Left lung (tissue), 10 donors: ENCODE measurements around the gene WDR90. TPM values are rescaled to one million over a fixed set of nuclear protein-coding genes. Genes with fewer than 3 reads are reported as not detected.

ENCODE experiments used
- ATAC-seq: fragments of 200-7000 bp; cut with Tn5 transposase; one replicate; pipeline ENCODE4 v1.9.1; 2020; ENCODE audit warnings: moderate library complexity
- DNase-seq, 4 donors: peaks; one replicate each; pipeline ENCODE4 v3.0.0-alpha.2; 2013 to 2020
- H3K27ac ChIP-seq, 2 donors: fragments of 200-600 bp; sonication (generic) in 1 of 2; one replicate each; pipeline versions ENCODE4 v1.5.0 to v1.8.0; 2020 to 2021
- H3K27me3 ChIP-seq, 2 donors: fragments of 200-600 bp; sonication (generic) in 1 of 2; one replicate each; pipeline versions ENCODE4 v1.5.0 to v1.8.0; 2020 to 2021
- H3K36me3 ChIP-seq, 2 donors: fragments of 200-600 bp; sonication (generic) in 1 of 2; one replicate each; pipeline versions ENCODE4 v1.5.0 to v1.8.0; 2020 to 2021
- H3K4me1 ChIP-seq, 2 donors: fragments of 200-600 bp; one replicate each; pipeline ENCODE4 v1.8.0; 2021
- H3K4me3 ChIP-seq, 2 donors: fragments of 200-600 bp; sonication (generic) in 1 of 2; one replicate each; pipeline versions ENCODE4 v1.5.0 to v1.8.0; 2020 to 2021; ENCODE audit warnings: mild to moderate bottlenecking in 1 of 2
- H3K9me3 ChIP-seq, 2 donors: fragments of 200-600 bp; sonication (generic) in 1 of 2; one replicate each; pipeline versions ENCODE4 v1.5.0 to v1.8.0; 2020 to 2021
- intact Hi-C, 2 donors: fragments of 100-400 bp; cut with DNase I; formaldehyde crosslinking; loops; one replicate each; pipeline versions ENCODE4 v1.11.2 to v1.14.2; 2022
- polyA plus RNA-seq, 6 donors: library from polyadenylated mRNA; unstranded; fragments of 120-200 nt; gene quantifications; one replicate each; pipeline ENCODE4 v1.2.1, GENCODE V29; 2013; ENCODE audit not compliant: insufficient read length in 6 of 6
- total RNA-seq, 2 donors: library from RNA; stranded (reverse); fragmentation: NEBNext Ultra II Directional; extraction: Animal tissue kit (Norgen Biotek cat#: 25700); gene quantifications; one replicate each; pipeline ENCODE4 v1.2.1, GENCODE V29; 2021
- TF ChIP-seq, protein P1 (sequence below), 2 donors: fragments of 200-600 bp; sonication (generic) in 1 of 2; IDR thresholded peaks; one replicate each; pipeline versions ENCODE4 v1.5.0 to v1.8.0; 2021; ENCODE audit warnings: antibody characterized with exemption in 2 of 2
- donor health status: DM: no; HTN: yes; CAD: no.
- donor health status: DM: no; HTN: no; CAD: no.

WDR90 gene
- total and polyA plus RNA-seq, 8 donors = 27.3 to 63.0 (median 41.4) TPM

DNA sequence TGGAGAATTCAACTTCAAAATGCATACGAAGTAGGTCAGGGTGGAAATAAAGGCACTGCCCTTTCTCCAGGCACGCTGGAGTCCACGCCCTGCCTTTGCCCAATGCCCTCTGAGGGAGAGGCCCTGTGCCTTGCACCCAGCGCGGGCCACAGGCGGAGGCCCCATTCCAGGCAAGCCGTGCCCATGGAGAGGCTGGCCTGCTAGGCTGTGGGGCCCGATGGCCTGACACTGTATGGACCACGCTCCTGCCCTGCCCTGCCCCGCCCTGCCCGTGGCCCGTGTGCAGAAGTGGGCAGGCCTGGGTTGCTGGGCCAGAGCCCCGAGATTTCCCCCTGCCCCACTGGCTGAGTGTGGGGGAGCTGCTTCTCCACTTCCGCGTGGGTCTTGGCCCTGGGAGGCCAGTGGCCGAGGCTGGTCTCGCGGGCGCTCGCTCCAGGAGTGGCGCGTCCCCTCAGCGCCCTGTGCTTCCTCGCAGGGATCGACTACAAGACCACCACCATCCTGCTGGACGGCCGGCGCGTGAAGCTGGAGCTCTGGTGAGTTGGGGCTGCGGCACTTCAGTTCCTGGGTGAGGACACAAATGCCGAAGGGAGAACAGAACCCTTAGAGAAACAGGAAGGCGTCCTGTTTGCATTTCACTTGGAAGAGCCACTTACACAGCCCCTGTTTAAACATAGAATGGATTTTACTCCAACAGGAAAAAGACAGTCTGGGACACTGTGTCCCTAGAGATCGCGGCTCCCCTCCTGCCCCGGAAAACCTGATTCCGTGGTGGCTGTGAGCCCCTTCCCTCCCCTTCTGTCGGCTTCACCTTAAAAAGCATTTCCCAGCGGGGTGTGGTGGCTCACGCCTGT is 32.2 kb upstream of the WDR90 start:
- H3K36me3 ChIP-seq = peaks cover 0 to 19% of the 10 kb centered on the region in 2 donors
- H3K27me3 ChIP-seq = no peaks in the 10 kb centered on the region
- peaks cover 0 to 10% of the 10 kb centered on the region in 2 donors for H3K4me1 ChIP-seq
- TF ChIP-seq, protein P1, sequence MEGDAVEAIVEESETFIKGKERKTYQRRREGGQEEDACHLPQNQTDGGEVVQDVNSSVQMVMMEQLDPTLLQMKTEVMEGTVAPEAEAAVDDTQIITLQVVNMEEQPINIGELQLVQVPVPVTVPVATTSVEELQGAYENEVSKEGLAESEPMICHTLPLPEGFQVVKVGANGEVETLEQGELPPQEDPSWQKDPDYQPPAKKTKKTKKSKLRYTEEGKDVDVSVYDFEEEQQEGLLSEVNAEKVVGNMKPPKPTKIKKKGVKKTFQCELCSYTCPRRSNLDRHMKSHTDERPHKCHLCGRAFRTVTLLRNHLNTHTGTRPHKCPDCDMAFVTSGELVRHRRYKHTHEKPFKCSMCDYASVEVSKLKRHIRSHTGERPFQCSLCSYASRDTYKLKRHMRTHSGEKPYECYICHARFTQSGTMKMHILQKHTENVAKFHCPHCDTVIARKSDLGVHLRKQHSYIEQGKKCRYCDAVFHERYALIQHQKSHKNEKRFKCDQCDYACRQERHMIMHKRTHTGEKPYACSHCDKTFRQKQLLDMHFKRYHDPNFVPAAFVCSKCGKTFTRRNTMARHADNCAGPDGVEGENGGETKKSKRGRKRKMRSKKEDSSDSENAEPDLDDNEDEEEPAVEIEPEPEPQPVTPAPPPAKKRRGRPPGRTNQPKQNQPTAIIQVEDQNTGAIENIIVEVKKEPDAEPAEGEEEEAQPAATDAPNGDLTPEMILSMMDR (IDR thresholded peaks at IDR 0.05) = no peak
- H3K27ac ChIP-seq = peak overlapping the region; percentile 75 to 80
- DNase-seq = peak in 3 of 4 donors; percentile 46 to 87 (median 54)
- intact Hi-C loops = no loop called here
- no peaks in the 10 kb centered on the region for H3K9me3 ChIP-seq
- peak; percentile 85 for ATAC-seq
- H3K4me3 ChIP-seq = peak overlapping the region in 1 of 2 donors; percentile 1

DNA sequence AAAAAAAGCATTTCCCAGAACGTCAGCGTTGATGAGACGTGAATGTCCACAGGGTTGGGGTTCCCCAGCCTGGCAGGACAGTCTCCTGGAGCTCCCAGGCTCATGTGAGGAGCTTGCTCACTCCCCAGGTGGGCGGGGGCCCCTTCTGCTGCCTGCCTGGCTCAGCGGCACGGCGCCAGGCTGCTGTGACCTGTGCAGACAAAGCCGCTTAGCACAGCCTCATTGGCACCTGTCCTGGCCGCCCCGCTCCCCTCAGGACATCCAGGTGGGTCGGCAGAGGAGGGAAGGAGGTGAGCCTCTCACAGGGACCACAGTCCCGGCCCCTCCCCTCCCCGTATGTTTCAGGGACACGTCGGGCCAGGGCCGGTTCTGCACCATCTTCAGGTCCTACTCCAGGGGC is 31.3 kb upstream of the WDR90 start:
- DNase-seq (peak in 2 of 4 donors; percentile 45 to 86), ATAC-seq (peak; percentile 61)
- Histone ChIP-seq H3K27ac (peak overlapping the region; percentile 75 to 80), H3K4me3 (peak overlapping the region in 1 of 2 donors; percentile 20), H3K36me3 (peaks cover 0 to 19% of the 10 kb centered on the region in 2 donors), H3K9me3 (no peaks in the 10 kb centered on the region), H3K27me3 (no peaks in the 10 kb centered on the region), H3K4me1 (peaks cover 0 to 13% of the 10 kb centered on the region in 2 donors)
- TF ChIP-seq, protein P1 (IDR thresholded peaks at IDR 0.05) = no peak
- intact Hi-C loops = no loop called here

DNA sequence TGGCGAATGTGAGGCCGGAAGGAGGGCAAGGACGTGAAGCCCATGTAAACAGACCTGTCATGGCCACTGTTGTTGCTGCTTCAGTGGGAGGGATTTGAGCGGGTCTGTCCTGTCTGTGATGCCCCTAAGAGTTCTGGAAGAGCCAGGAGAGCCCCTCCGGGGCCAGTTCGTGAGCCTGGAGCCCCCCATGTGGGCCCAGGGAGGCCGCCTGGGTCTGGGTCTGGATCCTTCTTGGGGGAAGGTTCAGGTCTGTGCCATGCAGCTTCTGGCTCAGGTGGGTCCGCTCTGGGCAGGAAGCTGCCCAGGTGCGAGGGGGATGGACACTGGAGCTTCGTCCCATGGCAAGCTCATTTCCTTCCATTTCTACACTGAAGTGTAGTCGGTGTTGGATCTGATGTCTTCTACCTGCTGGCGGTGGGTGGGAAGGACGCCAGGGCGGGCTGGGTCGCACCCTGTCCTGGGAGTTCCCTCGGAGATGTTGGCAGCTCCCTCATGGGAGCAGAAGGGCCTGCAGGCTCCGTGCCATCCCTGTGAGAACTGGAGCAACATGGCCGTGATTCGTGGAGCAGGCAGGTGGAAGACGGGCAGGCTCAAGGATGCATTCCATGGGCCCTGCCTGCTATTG is 29.6 kb upstream of the WDR90 start:
- no peak overlapping the region for H3K4me3 ChIP-seq
- peaks cover 0 to 13% of the 10 kb centered on the region in 2 donors for H3K4me1 ChIP-seq
- DNase-seq = peak in 2 of 4 donors; percentile 52 to 62
- no peak for ATAC-seq
- no peaks in the 10 kb centered on the region for H3K27me3 ChIP-seq
- no peaks in the 10 kb centered on the region for H3K9me3 ChIP-seq
- intact Hi-C loops = no loop called here
- TF ChIP-seq, protein P1 (IDR thresholded peaks at IDR 0.05) = no peak
- peaks cover 0 to 19% of the 10 kb centered on the region in 2 donors for H3K36me3 ChIP-seq
- no peak overlapping the region for H3K27ac ChIP-seq

DNA sequence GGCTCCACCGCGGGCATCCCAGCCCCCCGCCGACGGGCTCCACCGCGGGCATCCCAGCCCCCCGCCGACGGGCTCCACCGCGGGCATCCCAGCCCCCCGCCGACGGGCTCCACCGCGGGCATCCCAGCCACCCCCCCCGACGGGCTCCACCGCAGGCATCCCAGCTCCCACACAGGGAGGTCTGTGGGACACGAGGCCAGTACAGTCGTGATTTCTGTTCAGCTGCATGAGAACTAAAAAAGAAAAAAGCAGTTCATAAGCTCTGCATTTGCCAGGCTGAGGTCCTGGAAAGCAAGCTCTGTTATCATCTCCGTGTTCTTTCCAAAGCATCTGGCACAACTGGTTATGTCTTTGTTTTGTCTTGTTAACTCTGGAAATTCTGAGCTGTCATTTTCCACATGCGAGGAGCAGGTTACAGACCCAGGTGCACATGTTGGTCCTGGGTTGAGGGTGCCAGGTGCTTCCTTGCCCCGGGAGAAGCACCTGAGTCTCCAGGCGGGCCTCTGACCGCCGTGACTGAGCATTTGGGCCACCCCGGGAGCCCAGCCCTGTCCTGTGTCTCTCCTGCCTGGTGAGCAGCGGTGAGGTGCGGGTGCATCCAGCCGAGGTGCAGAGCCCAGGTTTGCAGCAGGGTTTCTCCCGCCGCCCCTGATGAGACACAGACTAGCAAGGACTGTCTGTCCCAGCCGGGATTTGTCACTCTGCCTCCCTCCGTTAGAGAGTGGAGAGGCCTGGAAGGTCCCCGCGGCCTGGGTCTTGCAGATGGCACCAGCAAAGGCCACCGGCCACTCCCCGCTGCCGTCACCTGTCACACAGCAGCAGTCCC is 28.3 kb upstream of the WDR90 start:
- intact Hi-C loops = no loop called here
- Histone ChIP-seq H3K36me3 (peaks cover 0 to 31% of the 10 kb centered on the region in 2 donors), H3K4me1 (peaks cover 0 to 13% of the 10 kb centered on the region in 2 donors), H3K27me3 (no peaks in the 10 kb centered on the region), H3K9me3 (no peaks in the 10 kb centered on the region), H3K4me3 (no peak overlapping the region), H3K27ac (no peak overlapping the region)
- no peak for ATAC-seq
- TF ChIP-seq, protein P1 (IDR thresholded peaks at IDR 0.05) = no peak
- DNase-seq = peak in 1 of 4 donors; percentile 71
